Measurements from ENCODE around the gene GRK1.

GRCh38 chr13:113660066-113660465, 7.0 kb upstream of the GRK1 start:
- TF ChIP-seq EZH2 (IDR thresholded peaks at IDR 0.05; ENCODE audit: insufficient read depth, poor library complexity, severe bottlenecking) (no peak), EZH2phosphoT487 (IDR thresholded peaks at IDR 0.05; ENCODE audit: insufficient read depth, low read depth) (no peak)
